HepG2 (cell line): Measurements from ENCODE around the gene RBM26. TPM values are rescaled to one million over a fixed set of nuclear protein-coding genes. Genes with fewer than 3 reads are reported as not detected.

ENCODE experiments used
- ATF4 ChIP-seq, 2 experiments: fragments of 450-650 bp in 1 of 2; sonication (generic) in 1 of 2; formaldehyde crosslinking; IDR thresholded peaks; 2 replicates each; pipeline versions ENCODE4 v1.5.0 to v1.8.0; 2020 to 2022; ENCODE audit warnings: mild to moderate bottlenecking in 1 of 2, missing genetic modification reagents in 1 of 2
- EP300 ChIP-seq, 3 experiments: sonication (generic) in 1 of 3; formaldehyde crosslinking in 1 of 3; IDR thresholded peaks; 2 replicates each; pipeline versions ENCODE4 v1.5.1 to v1.6.1; 2011 to 2020; ENCODE audit warnings: low read depth in 2 of 3, low read length in 2 of 3, borderline replicate concordance in 1 of 3, improper control_type of control experiment in 1 of 3, mild to moderate bottlenecking in 1 of 3, missing genetic modification reagents in 1 of 3, moderate library complexity in 1 of 3
- FLYWCH1 ChIP-seq: sonication (generic); formaldehyde crosslinking; IDR thresholded peaks from 2 replicates; pipeline ENCODE4 v1.8.1; 2023; ENCODE audit warnings: mild to moderate bottlenecking, missing genetic modification reagents
- FOXK1 ChIP-seq: sonication (generic); formaldehyde crosslinking; IDR thresholded peaks from 2 replicates; pipeline ENCODE4 v1.4.0; 2020; ENCODE audit warnings: low read depth, missing genetic modification reagents, borderline replicate concordance
- HOXA3 ChIP-seq: sonication (generic); formaldehyde crosslinking; IDR thresholded peaks from 2 replicates; pipeline ENCODE4 v1.5.0; 2020; ENCODE audit warnings: missing genetic modification reagents
- PATZ1 ChIP-seq: sonication (generic); formaldehyde crosslinking; IDR thresholded peaks from 2 replicates; pipeline ENCODE4 v1.4.0; 2020; ENCODE audit warnings: missing genetic modification reagents
- TCF7L2 ChIP-seq: IDR thresholded peaks from 2 replicates; pipeline ENCODE4 v1.6.1; 2011; ENCODE audit warnings: mild to moderate bottlenecking, low read depth, low read length, moderate library complexity
- TSC22D2 ChIP-seq: sonication (generic); formaldehyde crosslinking; IDR thresholded peaks from 2 replicates; pipeline ENCODE4 v1.5.1; 2020; ENCODE audit warnings: missing genetic modification reagents, mild to moderate bottlenecking, borderline replicate concordance
- ZBTB1 ChIP-seq: sonication (generic); formaldehyde crosslinking; IDR thresholded peaks from 2 replicates; pipeline ENCODE4 v1.4.0; 2020; ENCODE audit warnings: missing genetic modification reagents, borderline replicate concordance
- ZIK1 ChIP-seq: sonication (generic); formaldehyde crosslinking; IDR thresholded peaks from 2 replicates; pipeline ENCODE4 v1.5.0; 2020; ENCODE audit warnings: mild to moderate bottlenecking, low read depth, missing genetic modification reagents, borderline replicate concordance
- ZNF142 ChIP-seq: sonication (generic); formaldehyde crosslinking; IDR thresholded peaks from 2 replicates; pipeline ENCODE4 v1.4.0; 2020; ENCODE audit warnings: missing genetic modification reagents
- ZNF282 ChIP-seq: fragments of 450-650 bp; IDR thresholded peaks from 2 replicates; pipeline ENCODE4 v1.6.1; 2018; ENCODE audit not compliant: partially characterized antibody
- ZNF34 ChIP-seq: sonication (generic); formaldehyde crosslinking; IDR thresholded peaks from 2 replicates; pipeline ENCODE4 v1.4.0; 2020; ENCODE audit warnings: mild to moderate bottlenecking, missing genetic modification reagents, borderline replicate concordance
- ZNF546 ChIP-seq: sonication (generic); formaldehyde crosslinking; conservative IDR thresholded peaks from 2 replicates; pipeline ENCODE4 v1.8.1; 2023; ENCODE audit warnings: mild to moderate bottlenecking, missing genetic modification reagents
- ZNF558 ChIP-seq: sonication (generic); formaldehyde crosslinking; IDR thresholded peaks from 2 replicates; pipeline ENCODE4 v1.9.0; 2022; ENCODE audit warnings: mild to moderate bottlenecking, missing genetic modification reagents, borderline replicate concordance
- ZNF770 ChIP-seq: sonication (generic); formaldehyde crosslinking; IDR thresholded peaks from 2 replicates; pipeline ENCODE4 v1.5.0; 2020; ENCODE audit warnings: mild to moderate bottlenecking, missing genetic modification reagents
- polyA plus RNA-seq, 8 experiments: library from polyadenylated mRNA; depleted of rRNA in 3 of 8; stranded (reverse) in 7 of 8; unstranded in 1 of 8; fragments of >200 nt; fragmentation: Illumina TruSeq in 4 of 8; extraction: Trizol in 4 of 8; gene quantifications; 2 replicates each; pipeline versions ENCODE4 v1.2.1 to v1.2.3, GENCODE V29; 2011 to 2016; ENCODE audit warnings: low read depth in 4 of 8, missing spikeins in 1 of 8, mixed read lengths in 1 of 8; ENCODE audit not compliant: insufficient read depth in 1 of 8
- total RNA-seq, 5 experiments: library from RNA; depleted of rRNA; stranded (reverse); fragments of >200 nt; fragmentation: Illumina TruSeq; extraction: Trizol; gene quantifications; 2 replicates each; pipeline ENCODE4 v1.2.3, GENCODE V29; 2016; ENCODE audit warnings: low read depth in 1 of 5

RBM26 gene
- total and polyA plus RNA-seq, 2 of the 13 experiments (the other 11 are each of a cell fraction or from before 2014, with no cell fraction given) = 19.4 to 34.4 TPM

- TF ChIP-seq EP300 (IDR thresholded peaks at IDR 0.05; ENCODE audit: low read depth in 2 of 2, low read length in 2 of 2) = peak in 1 of 2 experiments; percentile 44; a peak in 3 of 4 replicates
- peak; percentile 23; the same call in 1 of the 2 replicates for TF ChIP-seq EP300 (CRISPR knock-in tag; IDR thresholded peaks at IDR 0.05; ENCODE audit: borderline replicate concordance)
- TF ChIP-seq PATZ1 (CRISPR knock-in tag) = peak; percentile 85
- TF ChIP-seq ZIK1 (CRISPR knock-in tag) = no peak
- TF ChIP-seq TSC22D2 (CRISPR knock-in tag) = no peak
- TF ChIP-seq ZNF558 (CRISPR knock-in tag) = peak; percentile 38; the same call in 1 of the 2 replicates
- TF ChIP-seq TCF7L2 = no peak
- TF ChIP-seq HOXA3 (CRISPR knock-in tag) = peak; percentile 25; the same call in 1 of the 2 replicates
- TF ChIP-seq ZNF282 = no peak
- no peak for TF ChIP-seq ZNF142 (CRISPR knock-in tag)
- TF ChIP-seq FOXK1 = peak; percentile 52; the same call in 1 of the 2 replicates
- TF ChIP-seq ZNF770 = 0 out of 2 replicates have a peak, but pooled peaks have one; percentile 1
- TF ChIP-seq ATF4 (CRISPR knock-in tag; IDR thresholded peaks at IDR 0.05) = no peak
- no peak for TF ChIP-seq ZBTB1 (CRISPR knock-in tag)
- TF ChIP-seq ZNF546 (CRISPR knock-in tag) = no peak
- TF ChIP-seq ZNF34 (CRISPR knock-in tag) = no peak
- no peak for TF ChIP-seq FLYWCH1 (CRISPR knock-in tag)
These were observed 12.3 kb downstream of the RBM26 start (continued) for GRCh38 chr13:79393564-79394249.
